ENCODE data around the gene YJU2.

- TF ChIP-seq RFX5 (IDR thresholded peaks at IDR 0.05; ENCODE audit: low read length) (no peak), CTCF (IDR thresholded peaks at IDR 0.05) (no peak), TAF1 (IDR thresholded peaks at IDR 0.05; ENCODE audit: borderline replicate concordance, low read depth, low read length) (no peak)
These were observed 18.1 kb upstream of the YJU2 start for GRCh38 chr19:4228765-4229178.

Data from SK-N-SH (cell line).